Pulmonary artery endothelial cell (primary cell): Measurements from ENCODE around the gene ADAM11. TPM values are rescaled to one million over a fixed set of nuclear protein-coding genes. Genes with fewer than 3 reads are reported as not detected.
"Not testable (repeated sequence)": the region's sequence is repeated elsewhere in the genome, so short reads cannot be mapped to it uniquely, and the experiment has no call there.

Source experiments
- DNase-seq: peaks from one replicate; pipeline ENCODE4 v3.0.0-alpha.2; 2011; ENCODE audit warnings: low read depth, low spot score
- total RNA-seq: library from RNA; depleted of rRNA; stranded (reverse); fragments of >200 nt; gene quantifications from 2 replicates; pipeline ENCODE4 v1.2.3, GENCODE V29; 2014

ADAM11 gene
- total RNA-seq, 1 donor from 2014 or later: 0.07 TPM

DNA sequence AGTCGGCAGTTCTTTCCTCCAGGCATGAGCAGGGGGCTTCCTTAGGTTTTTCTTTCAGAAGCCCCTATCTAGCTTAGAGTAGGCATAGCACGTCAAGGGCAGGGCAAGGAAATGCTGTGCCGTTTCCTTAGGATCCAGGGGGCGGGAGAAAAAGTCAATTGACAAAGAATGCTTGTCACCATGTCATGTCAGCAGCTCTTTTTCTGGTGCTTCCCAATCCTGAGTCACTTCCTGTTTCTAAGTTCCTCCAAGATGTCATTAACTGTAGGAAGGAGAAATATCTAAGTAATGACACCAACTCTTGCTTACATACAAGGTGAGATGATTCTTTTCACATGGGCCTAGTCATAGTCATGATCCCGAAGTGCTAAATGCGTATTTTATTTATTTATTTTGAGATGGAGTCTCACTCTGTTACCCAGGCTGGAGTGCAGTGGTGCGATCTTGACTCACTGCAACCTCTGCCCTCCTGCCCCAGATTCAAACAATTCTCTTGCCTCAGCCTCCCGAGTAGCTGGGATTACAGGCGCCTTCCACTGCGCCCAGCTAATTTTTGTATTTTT, 36.1 kb downstream of the ADAM11 start:
- peak; percentile 64 for DNase-seq

DNA sequence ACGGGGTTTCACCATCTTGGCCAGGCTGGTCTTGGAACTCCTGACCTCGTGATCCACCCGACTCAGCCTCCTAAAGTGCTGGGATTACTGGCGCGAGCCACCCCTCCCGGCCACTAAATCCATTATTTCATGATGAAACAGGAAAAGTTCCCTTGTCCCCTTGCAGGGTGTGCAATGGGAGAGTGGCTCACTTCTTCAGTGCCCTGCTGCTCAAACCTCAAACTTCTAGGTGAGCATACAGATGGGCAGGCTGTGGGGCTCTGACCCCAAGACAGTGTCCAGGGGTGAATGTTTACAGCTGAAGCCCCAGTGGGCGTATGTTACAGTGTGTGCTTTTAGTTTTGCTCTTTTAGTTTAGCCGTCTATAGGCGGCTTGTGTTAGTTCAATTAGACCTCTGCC, 36.6 kb downstream of the ADAM11 start:
- no peak for DNase-seq

DNA sequence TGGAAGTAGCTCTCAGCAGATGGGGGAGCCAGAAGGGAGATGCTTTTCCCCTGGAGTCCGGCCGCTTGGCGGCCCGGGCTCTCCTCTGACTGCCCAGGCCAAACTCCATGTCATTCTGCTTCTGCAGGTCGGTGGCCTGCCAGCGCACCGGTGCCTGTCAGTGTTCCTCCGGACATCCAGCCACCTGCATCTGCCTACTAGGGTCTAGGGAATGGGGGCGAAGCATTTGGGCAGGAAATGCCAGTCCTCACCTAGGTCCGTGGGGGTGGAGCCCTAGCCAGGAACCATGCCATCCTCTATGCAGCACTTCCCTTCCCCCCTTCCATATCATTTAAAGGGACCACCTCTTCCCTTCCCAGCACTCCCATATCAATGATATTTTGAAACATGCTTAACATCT, 37.1 kb downstream of the ADAM11 start:
- DNase-seq: no peak

DNA sequence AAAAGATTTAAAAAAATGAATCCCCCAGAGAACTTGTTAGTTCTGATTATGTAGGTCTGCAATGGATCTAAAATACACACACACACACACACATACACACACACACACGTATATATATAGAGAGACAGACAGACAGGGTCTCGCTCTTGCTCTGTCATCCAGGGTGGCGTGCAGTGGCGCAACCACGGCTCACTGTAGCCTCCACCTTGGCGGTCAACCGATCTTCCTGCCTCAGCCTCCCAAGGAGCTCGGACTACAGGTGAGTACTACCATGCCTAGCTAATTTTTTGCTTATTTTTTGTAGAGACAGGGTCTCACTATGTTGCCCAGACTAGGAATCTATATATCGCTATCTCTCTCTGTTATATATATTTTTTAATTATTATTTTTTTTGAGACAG, 37.9 kb downstream of the ADAM11 start:
- no peak for DNase-seq

DNA sequence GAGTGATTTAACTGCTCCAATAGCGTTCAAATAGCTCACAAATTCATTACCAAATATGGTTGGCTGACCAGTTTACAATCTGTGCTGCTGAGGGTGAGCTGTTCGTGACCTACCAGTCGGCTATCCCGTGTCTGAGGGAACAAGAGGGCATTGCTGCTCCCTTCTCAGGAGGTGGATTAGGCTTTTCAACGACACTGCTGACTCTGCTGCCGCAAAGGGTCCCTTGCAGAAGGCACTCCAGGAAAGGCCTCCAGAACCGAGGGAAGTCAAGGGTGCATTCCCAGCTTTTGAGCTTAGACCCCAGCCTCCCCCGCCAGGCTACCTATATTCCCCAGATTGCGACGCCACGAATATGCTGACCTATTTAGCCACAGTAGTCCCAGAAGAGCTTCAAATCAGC, 39.0 kb downstream of the ADAM11 start:
- DNase-seq: no peak

DNA sequence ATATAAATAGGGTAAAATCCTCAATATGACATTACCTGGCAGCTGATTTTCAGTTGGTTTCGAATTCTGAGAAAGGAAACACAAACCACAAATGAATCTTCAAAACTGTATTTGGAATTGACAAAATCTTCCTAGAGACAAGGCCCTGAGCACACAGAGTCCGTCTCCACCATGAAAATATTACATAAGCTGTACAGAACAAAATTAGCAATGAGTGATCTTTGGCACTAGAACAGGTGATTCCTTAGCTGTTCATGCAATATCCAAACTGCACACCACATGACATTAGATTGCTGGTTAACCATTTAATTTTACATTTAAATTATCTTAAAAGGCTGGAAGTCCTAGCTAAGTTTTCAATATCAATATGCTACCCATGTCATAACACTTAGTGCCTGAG, 39.6 kb downstream of the ADAM11 start:
- no peak for DNase-seq

DNA sequence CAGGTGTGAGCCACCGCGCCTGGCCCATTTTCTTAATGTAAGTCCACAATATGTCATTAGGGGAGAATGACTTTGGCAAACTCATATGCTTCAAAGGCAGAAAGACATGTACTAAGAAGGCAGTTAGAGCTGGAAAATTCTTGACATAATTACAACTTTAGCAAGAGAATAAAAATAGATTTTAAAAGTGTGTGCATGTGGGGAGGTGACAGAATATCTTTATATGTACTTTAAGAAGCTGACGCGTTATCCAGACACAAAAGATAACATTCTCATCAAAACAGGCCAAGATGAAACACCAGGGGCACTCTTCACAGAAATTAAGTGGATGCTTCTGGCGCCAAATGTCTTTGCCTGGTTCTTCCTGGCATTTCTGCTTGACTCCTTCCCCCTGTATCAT, 43.1 kb downstream of the ADAM11 start:
- DNase-seq: no peak

DNA sequence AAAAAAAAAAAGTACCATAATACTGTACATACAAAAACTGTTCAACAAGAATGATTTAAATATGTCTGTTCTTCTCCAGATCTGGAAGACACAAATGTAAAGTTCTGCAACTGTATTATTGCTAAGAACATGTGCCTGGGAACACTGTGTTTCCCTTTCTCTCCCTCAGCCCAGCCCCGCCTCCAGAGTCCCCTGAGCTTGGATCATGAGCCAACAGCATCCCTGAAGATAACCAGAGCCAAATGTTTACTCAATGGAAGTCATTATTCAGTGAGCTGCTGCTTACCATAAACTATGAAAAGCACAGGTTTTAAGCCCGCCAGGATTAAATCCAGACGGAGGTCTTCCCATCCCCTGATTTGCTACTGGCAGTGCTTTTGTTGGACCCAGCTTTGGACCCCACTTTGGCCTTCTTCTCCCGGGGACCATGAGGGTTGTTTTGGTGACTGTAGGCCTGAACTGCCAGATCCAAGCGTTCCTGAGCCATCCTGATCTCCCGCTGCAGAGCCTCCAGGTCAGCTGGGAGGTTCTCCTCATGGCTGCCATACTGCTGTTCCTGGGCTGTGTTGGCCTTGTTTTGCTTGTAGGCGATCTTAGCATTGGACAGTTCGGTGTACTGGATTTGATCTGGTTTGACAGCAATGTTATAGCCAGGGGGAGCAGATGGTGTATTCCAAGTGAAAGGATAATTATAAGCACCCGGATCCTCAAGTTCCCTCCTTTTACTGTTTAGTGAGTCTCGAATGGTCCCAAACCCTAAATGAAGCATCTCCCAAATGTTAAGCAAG, 45.7 kb downstream of the ADAM11 start:
- DNase-seq: no peak

DNA sequence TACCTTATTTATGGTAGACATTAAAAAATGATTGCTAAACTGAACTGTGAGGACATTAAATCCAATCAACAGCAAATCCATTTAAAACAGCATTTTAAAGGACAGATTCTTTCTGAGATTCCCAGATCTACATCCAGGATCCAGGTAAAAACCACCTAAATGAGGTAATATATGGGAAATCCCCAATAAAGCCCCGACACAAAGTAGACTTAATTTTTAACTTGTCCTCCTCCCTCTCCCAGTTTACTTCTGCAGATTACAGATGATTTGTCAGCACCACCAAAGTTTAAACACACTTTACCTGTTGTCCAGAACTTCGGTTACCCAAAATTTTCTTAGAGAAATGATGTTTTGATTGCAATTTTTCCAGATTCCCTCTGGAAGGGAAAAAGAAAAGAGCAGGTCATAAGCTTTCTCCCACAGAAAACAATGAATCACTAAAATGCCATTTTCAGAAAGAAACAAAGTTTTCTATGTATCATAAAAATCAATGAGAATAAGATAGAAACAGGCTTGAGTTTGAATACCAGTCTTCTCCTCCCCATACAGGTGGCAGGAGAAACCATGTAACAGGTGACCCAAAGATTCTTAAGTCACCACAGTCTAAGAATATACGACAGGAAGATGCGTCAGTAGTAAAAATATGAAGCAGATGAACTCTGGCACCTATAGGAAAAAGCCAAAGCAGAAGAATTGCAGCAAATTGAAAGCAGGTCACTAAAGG, 48.5 kb downstream of the ADAM11 start:
- DNase-seq: no peak

DNA sequence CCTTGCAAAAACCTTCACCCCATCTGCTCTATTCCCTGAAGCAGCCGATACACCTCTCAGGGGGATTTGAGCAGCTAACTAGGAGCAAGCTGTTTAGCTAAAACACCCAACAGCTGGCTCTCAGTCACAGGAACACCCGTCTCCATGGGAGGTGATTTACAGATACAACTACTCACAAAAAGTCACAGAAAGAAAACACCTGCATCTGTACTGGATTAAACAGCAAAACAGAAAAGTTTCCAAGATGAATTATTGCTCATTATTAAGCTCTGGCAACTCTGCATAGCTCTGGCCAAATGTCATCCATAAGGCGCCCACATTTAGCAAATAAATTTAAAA, 49.0 kb downstream of the ADAM11 start:
- no peak for DNase-seq

DNA sequence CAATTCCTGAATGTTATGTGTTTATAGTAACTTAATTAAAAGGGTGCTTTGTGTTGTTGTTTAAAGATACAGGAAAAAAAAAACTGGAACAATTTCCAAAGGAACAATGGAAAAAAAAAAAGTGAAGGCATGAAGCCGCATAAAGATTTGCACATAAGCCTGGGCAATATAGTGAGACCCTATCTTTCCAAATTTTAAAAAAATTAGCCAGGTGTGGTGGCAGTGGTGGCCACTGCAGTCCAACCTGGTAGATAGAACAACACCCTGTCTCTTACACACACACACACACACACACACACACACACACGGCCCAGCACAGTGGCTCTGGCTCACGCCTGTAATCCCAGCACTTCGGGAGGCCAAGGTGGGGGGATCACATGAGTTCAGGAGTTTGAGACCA, 49.4 kb downstream of the ADAM11 start:
- no peak for DNase-seq

DNA sequence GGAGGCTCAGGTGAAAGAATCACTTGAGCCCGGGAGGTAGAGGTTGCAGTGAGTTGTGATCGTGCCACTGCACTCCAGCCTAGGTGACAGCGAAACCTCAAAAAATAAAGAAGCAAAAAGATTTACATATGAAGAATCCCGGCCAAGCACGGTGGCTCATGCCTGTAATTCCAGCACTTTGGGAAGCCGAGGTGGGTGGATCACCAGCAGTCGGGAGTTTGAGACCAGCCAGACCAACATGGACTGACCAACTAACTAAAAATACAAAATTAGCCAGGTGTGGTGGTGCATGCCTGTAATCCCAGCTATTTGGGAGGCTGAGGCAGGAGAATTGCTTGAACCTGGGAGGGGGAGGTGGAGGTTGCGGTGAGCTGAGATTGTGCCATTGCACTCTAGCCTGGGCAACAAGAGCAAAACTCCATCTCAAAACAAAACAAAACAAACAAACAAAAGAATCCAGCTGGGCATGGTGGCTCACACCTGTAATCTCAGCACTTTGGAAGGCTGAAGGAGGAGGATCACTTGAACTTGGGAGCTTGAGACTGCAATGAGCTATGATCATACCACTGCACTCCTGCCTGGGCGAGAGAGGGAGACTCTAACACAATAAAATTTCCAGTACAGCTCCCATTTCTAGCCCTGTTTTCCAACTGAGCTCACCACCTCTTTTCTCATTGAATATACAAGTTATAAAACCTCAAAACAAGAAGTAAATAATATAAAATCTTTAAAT, 50.0 kb downstream of the ADAM11 start:
- DNase-seq: not testable (repeated sequence)

DNA sequence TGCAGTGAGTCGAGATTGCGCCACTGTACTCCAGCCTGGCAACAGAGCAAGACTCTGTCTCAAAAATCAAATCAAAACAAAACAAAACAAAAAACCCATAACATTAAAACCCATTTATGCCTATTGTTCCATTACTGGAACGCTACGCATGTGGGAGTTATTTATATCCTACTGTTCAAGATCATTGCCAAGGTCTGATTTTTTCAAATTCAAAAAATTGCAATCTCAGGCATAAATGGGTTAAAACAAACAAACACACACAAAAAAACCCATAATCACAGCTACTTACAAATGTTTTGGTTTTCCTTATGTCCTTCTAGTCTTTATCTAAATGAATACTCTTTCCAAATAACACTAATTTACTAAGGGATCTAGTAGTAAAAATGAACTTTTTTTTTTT, 53.5 kb downstream of the ADAM11 start:
- no peak for DNase-seq

DNA sequence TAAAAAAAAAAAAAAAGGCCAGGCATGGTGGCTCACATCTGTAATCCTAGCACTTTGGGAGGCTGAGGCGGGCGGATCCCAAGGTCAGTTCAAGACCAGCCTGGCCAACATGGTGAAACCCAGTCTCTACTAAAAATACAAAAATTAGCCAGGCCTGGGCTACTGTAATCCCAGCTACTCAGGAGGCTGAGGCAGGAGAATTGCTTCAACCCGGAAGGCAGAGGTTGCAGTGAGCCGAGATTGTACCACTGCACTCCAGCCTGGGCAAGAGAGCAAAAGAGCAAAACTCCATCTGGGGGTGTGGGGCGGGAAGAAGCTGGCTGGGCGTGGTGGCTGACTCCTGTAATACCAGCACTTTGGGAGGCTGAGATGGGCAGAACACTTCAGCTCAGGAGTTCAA, 59.7 kb downstream of the ADAM11 start:
- DNase-seq: not testable (repeated sequence)

DNA sequence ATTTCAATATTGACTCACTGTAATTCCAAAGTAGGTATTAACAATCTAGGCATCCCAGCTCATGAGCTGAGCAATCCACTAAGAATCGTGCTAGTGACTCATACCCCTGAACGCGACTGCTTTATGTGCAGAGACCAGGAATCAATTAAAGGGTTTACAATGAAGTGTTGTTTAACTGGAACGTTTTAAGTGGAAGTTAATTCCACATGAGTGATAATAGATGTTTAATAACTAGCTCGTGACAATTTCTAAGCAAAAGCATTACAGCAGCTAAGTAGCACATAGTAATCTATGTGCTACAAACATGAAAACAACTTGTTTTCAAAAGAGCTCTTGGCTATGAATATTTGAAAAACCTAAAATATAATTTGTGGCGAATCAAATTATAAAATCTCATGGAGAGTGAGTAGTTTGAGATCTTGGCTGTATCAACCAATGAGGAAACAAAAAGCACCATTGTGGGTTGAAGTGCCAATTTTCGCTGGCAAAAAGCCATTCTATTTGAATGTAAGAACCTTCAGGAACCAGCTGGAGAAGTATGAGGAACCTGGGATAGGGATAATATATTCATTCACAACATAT, 61.9 kb downstream of the ADAM11 start:
- peak; percentile 22 for DNase-seq

DNA sequence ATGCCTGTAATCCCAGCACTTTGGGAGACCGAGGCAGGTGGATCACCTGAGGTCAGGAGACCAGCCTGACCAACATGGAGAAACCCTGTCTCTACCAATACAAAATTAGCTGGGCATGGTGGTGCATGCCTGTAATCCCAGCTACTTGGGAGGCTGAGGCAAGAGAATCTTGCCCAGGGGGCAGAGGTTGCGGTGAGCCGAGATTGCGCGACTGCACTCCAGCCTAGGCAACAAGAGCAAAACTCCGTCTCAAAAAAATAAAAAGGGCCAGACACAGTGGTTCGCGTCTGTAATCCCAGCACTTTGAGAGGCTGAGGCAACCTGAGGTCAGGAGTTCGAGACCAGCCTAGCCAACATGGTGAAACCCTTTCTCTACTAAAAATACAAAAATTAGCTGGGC, 66.4 kb downstream of the ADAM11 start:
- DNase-seq: not testable (repeated sequence)

DNA sequence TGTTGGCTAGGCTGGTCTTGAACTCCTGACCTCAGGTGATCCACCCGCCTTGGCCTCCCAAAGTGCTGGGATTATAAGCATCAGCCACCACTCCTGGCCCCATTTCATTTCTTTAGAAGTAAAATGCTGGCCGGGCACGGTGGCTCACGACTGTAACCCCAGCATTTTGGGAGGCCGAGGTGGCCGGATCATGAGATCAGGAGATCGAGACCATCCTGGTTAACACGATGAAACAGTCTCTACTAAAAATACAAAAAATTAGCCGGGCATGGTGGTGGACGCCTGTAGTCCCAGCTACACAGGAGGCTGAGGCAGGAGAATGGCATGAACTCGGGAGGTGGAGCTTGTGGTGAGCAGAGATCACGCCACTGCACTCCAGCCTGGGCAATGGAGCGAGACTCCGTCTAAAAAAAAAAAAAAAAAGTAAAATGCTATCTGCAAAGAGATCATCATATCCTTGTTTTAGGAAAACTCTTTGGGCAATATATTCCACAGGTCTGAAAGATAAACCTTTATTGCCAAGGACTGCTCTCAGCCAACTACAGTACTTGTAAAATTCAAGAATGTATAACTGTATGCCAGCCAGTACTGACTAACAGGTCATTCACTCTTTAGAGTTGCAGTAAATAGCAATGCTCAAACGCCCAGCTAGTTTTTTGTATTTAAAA, 67.5 kb downstream of the ADAM11 start:
- DNase-seq: no peak

DNA sequence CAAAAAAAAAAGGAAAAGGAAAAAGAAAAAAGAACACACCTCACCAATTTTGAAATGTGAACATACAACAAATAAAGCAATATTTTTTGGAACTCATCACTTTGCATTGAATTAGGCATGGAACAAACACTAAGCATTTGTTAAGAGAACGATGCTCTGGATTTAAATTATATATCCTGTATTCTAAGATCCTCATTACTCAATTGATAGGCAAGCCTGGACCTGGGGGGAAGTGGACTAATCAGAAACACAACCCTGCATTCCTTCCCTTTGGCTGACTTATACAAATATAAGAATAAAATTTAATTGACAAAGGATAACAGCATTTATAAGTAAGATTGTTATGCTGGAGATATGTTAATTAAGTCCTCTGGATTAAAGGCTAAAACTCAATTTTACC, 69.1 kb downstream of the ADAM11 start:
- DNase-seq: no peak

DNA sequence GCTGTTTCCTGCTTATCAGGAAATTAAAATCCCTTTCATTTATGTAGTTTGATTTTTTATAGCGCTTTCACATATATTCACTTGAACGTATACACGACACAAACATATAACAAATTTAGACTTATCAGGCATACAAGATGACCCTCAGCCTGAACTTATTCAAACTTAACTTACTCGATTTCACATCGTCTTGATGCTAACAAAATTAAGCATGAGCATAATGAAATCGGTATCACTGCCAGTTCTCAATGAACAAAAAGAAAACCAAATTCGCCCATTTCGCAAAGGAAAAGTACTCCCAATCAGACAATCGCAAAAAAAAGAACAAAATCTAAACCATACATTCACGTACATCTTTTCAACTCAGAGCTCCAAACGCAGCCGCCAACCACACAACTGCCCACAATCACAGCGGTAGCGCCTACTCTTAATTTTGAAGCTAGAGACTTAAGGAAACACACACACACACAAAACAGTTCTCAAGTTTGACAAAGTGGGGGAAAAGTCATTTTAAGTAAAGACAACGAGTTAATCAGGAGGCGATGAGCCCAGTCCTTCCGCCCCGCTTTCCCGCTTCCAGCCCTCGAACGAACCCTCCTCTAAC, 70.2 kb downstream of the ADAM11 start:
- DNase-seq: no peak

DNA sequence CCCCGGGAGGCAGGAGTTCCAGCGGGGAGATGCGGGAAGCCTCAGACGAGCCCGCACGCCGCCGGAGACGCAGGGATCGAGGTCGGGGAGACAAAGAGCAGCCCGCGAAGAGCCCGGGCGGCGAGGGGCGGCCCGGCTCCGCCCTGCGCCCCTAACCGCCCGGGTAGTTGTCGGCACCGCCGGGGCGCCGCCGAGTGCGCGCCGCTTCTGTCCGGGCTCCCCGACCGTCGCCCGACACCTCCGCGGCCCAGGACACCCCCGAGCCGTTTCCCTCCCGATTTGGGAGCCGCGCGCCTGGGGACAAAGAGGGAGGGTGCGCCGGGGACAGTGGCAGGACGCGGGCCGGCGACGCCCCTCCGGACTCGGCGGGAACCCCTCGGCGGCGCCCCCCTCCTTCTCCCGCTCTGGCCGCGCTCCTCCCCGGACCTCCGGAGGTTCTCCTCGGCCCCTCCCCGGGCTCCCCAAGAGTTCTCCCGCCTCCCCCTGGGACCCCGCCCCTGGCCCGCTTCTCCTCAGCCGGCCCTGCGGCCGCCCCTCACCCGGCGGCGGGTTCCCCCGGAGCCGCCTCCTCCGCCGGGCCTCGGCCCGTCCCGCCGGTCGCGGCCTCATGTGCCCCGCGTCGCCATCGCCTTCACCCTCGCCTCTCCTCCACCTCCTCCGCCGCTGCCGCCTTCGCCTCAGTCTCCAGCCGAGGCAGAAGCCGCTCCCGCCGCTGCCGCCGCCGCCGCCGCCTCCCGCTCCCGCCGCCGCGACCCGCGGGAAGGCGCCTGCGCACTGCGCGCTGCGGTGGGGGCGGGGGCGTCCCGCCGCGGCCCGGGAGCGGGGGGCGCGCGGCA, 71.0 kb downstream of the ADAM11 start, which contains the start of gene GJC1:
Gene GJC1, minus strand, starts transcription at position 765 of the 836 bp plus-strand sequence. CDS start 24,470 bp downstream, outside the sequence.
- DNase-seq: no peak
